CD14-positive monocyte (primary cell): ENCODE results near the gene LUC7L. TPM values are rescaled to one million over a fixed set of nuclear protein-coding genes. Genes with fewer than 3 reads are reported as not detected.

Experiments
- DNase-seq, 3 donors: peaks; one replicate each; pipeline ENCODE4 v3.0.0-alpha.2; 2011 to 2022
- H2AFZ ChIP-seq: 2 replicates; pipeline ENCODE4 v1.6.0; 2012; ENCODE audit warnings: mild to moderate bottlenecking, low read depth, low read length, inconsistent platforms; ENCODE audit not compliant: insufficient read depth, poor library complexity, severe bottlenecking
- H3K27ac ChIP-seq, 2 donors: 1 replicate in 1 of 2; 2 replicates in 1 of 2; pipeline ENCODE4 v1.5.1; 2012 to 2013; ENCODE audit warnings: low read length in 2 of 2, control low read depth in 1 of 2, inconsistent platforms in 1 of 2, low read depth in 1 of 2, mild to moderate bottlenecking in 1 of 2
- H3K27me3 ChIP-seq, 2 donors: one replicate each; pipeline versions ENCODE4 v1.6.0 to v1.6.1; 2011 to 2013; ENCODE audit warnings: low read length in 2 of 2; ENCODE audit not compliant: control insufficient read depth in 2 of 2, insufficient read depth in 2 of 2
- H3K36me3 ChIP-seq, 2 donors: replicated peaks in 1 of 2; 1 replicate in 1 of 2; 2 replicates in 1 of 2; pipeline versions ENCODE4 v1.5.1 to v1.6.1; 2012 to 2013; ENCODE audit warnings: low read length in 2 of 2, control low read depth in 1 of 2, inconsistent platforms in 1 of 2, mild to moderate bottlenecking in 1 of 2; ENCODE audit not compliant: insufficient read depth in 2 of 2, control insufficient read depth in 1 of 2
- H3K4me1 ChIP-seq, 2 donors: 1 replicate in 1 of 2; 2 replicates in 1 of 2; pipeline versions ENCODE4 v1.5.1 to v1.6.1; 2012 to 2013; ENCODE audit warnings: low read length in 2 of 2, control low read depth in 1 of 2, inconsistent platforms in 1 of 2, mild to moderate bottlenecking in 1 of 2, moderate library complexity in 1 of 2; ENCODE audit not compliant: insufficient read depth in 2 of 2, control insufficient read depth in 1 of 2
- H3K4me2 ChIP-seq: replicated peaks from 2 replicates; pipeline ENCODE3; 2012; ENCODE audit warnings: low read length, moderate library complexity, mild to moderate bottlenecking; ENCODE audit not compliant: poor library complexity, severe bottlenecking; ENCODE audit errors: extremely low read depth
- H3K4me3 ChIP-seq, 3 experiments: fragments of 200-600 bp in 1 of 3; sonication (generic) in 1 of 3; replicated peaks in 1 of 3; 1 replicate in 2 of 3; 2 replicates in 1 of 3; pipeline ENCODE4 v1.5.1; 2011 to 2013; ENCODE audit warnings: low read length in 3 of 3, mild to moderate bottlenecking in 3 of 3, control low read depth in 2 of 3, low read depth in 2 of 3, inconsistent platforms in 1 of 3, moderate library complexity in 1 of 3
- H3K79me2 ChIP-seq: 2 replicates; pipeline ENCODE4 v1.6.0; 2012; ENCODE audit warnings: mild to moderate bottlenecking, control low read depth, inconsistent platforms, low read length, moderate library complexity; ENCODE audit not compliant: insufficient read depth
- H3K9ac ChIP-seq: 2 replicates; pipeline ENCODE4 v1.6.0; 2017; ENCODE audit warnings: low read length, mild to moderate bottlenecking; ENCODE audit not compliant: insufficient read depth, poor library complexity, severe bottlenecking
- H3K9me3 ChIP-seq, 2 donors: replicated peaks in 1 of 2; 1 replicate in 1 of 2; 2 replicates in 1 of 2; pipeline versions ENCODE4 v1.5.1 to v1.6.1; 2012 to 2013; ENCODE audit warnings: low read length in 2 of 2, control low read depth in 1 of 2; ENCODE audit not compliant: control insufficient read depth in 1 of 2, insufficient read depth in 1 of 2
- H4K20me1 ChIP-seq: 2 replicates; pipeline ENCODE4 v1.6.0; 2012; ENCODE audit warnings: mild to moderate bottlenecking, low read length, control low read depth, moderate library complexity; ENCODE audit not compliant: insufficient read depth
- H3K27ac Mint-ChIP-seq, 7 donors: one replicate each; pipeline ENCODE4 v1.8.0; 2020; ENCODE audit warnings: mild to moderate bottlenecking in 7 of 7, mixed read lengths in 7 of 7, moderate library complexity in 6 of 7, inconsistent platforms in 2 of 7
- H3K27me3 Mint-ChIP-seq, 3 donors: one replicate each; pipeline ENCODE4 v1.8.0; 2021 to 2022; ENCODE audit warnings: low read depth in 3 of 3, mild to moderate bottlenecking in 3 of 3, mixed read lengths in 3 of 3, moderate library complexity in 3 of 3, inconsistent platforms in 1 of 3
- H3K36me3 Mint-ChIP-seq, 2 donors: one replicate each; pipeline ENCODE4 v1.8.0; 2020; ENCODE audit warnings: mixed read lengths in 2 of 2, inconsistent platforms in 1 of 2, mild to moderate bottlenecking in 1 of 2
- H3K4me1 Mint-ChIP-seq: one replicate; pipeline ENCODE4 v1.8.0; 2020; ENCODE audit warnings: mild to moderate bottlenecking, mixed read lengths
- H3K4me3 Mint-ChIP-seq, 2 donors: one replicate each; pipeline ENCODE4 v1.8.0; 2020; ENCODE audit warnings: mild to moderate bottlenecking in 2 of 2, mixed read lengths in 2 of 2, moderate library complexity in 1 of 2
- H3K9me3 Mint-ChIP-seq, 7 donors: one replicate each; pipeline ENCODE4 v1.8.0; 2020 to 2022; ENCODE audit warnings: mixed read lengths in 7 of 7, mild to moderate bottlenecking in 6 of 7, moderate library complexity in 6 of 7, inconsistent platforms in 2 of 7
- WGBS: methylation state at CpG from one replicate; pipeline ENCODE4 v1.1.5; 2013; ENCODE audit warnings: missing lambda C conversion rate; ENCODE audit not compliant: insufficient coverage; 5-methylcytosine and 5-hydroxymethylcytosine counted together
- intact Hi-C, 2 donors: fragments of 100-400 bp; cut with micrococcal nuclease; formaldehyde crosslinking; loops; one replicate each; pipeline versions ENCODE4 v1.15.0 to v1.15.1; 2023
- polyA plus RNA-seq, 3 donors: library from polyadenylated mRNA; depleted of rRNA in 1 of 3; unstranded in 2 of 3; stranded (reverse) in 1 of 3; fragments of 300-500 nt in 2 of 3; fragments of >200 nt in 1 of 3; fragmentation: Illumina TruSeq in 2 of 3; gene quantifications; 1 replicate in 2 of 3; 2 replicates in 1 of 3; pipeline ENCODE4 v1.2.3, GENCODE V29; 2012 to 2021
- TF ChIP-seq, protein P1 (sequence below): fragments of 200-600 bp; IDR thresholded peaks from one replicate; pipeline ENCODE4 v1.8.0; 2022; ENCODE audit warnings: antibody characterized with exemption, mild to moderate bottlenecking

Gene LUC7L
- polyA plus RNA-seq, 3 donors, result 4.0 to 109 (median 4.6) TPM

DNA sequence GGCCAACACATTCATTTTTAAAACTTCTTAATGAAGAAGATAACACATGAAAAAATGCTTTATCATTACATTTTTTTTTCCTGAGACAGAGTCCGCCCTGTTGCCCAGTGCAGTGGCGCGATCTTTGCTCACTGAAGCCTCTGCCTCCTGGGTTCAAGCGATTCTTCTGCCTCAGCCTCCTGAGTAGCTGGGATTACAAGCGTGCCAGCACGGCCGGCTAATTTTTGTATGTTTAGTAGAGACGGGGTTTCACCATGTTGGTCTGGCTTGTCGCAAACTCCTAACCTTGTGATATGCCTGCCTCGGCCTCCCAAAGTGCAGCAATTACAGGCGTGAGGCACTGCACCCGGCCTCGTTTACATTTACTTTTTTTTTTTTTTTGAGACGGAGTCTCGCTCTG, 35.8 kb downstream of the LUC7L start:
- Histone ChIP-seq H3K27ac (no peak overlapping the region), H3K79me2 (no peaks in the 10 kb centered on the region), H3K9me3 (no peaks in the 10 kb centered on the region), H4K20me1 (peaks cover 12% of the 10 kb centered on the region), H3K36me3 (peaks cover 90 to 100% of the 10 kb centered on the region in 2 donors), H2AFZ (no peak overlapping the region), H3K4me2 (no peak overlapping the region), H3K27me3 (no peaks in the 10 kb centered on the region), H3K4me3 (no peak overlapping the region), H3K9ac (no peak overlapping the region), H3K4me1 (no peaks in the 10 kb centered on the region)
- no peaks in the 10 kb centered on the region for H3K27me3 Mint-ChIP-seq
- 95% methylated on average over 8 of the region's 15 CpGs for WGBS
- no peak for DNase-seq
- H3K4me1 Mint-ChIP-seq, result no peaks in the 10 kb centered on the region
- peaks cover 0 to 3% (median 0%) of the 10 kb centered on the region in 7 donors for H3K9me3 Mint-ChIP-seq
- intact Hi-C loops, result no loop called here
- peaks cover 86 to 100% of the 10 kb centered on the region in 2 donors for H3K36me3 Mint-ChIP-seq
- H3K4me3 Mint-ChIP-seq, result no peak overlapping the region
- TF ChIP-seq, protein P1, sequence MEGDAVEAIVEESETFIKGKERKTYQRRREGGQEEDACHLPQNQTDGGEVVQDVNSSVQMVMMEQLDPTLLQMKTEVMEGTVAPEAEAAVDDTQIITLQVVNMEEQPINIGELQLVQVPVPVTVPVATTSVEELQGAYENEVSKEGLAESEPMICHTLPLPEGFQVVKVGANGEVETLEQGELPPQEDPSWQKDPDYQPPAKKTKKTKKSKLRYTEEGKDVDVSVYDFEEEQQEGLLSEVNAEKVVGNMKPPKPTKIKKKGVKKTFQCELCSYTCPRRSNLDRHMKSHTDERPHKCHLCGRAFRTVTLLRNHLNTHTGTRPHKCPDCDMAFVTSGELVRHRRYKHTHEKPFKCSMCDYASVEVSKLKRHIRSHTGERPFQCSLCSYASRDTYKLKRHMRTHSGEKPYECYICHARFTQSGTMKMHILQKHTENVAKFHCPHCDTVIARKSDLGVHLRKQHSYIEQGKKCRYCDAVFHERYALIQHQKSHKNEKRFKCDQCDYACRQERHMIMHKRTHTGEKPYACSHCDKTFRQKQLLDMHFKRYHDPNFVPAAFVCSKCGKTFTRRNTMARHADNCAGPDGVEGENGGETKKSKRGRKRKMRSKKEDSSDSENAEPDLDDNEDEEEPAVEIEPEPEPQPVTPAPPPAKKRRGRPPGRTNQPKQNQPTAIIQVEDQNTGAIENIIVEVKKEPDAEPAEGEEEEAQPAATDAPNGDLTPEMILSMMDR, result no peak
- peak overlapping the region in 1 of 7 donors; percentile 68 for H3K27ac Mint-ChIP-seq

DNA sequence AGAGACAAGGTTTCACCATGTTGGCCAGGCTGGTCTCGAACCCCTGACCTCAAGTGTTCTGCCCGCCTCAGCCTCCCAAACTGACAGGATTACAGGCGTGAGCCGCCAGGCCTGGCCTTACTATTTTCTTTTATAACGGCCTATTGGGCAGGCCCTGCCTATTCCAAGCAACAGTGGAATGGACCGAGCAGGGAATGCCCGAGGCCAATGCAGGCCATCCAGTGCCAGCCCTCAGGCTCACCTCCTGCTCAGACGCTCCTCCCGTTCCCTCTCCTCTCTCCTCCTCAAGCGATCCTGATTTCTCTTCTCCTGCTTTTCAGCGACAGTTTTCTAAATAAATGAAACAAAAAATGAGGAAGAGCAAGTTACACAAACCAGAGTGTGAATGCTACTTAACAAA, 36.6 kb downstream of the LUC7L start:
- Histone ChIP-seq H3K4me2 (no peak overlapping the region), H3K4me1 (no peaks in the 10 kb centered on the region), H3K27ac (no peak overlapping the region), H3K79me2 (no peaks in the 10 kb centered on the region), H4K20me1 (peaks cover 12% of the 10 kb centered on the region), H3K36me3 (peaks cover 87 to 99% of the 10 kb centered on the region in 2 donors), H3K9me3 (peaks cover 0 to under 1% of the 10 kb centered on the region in 2 donors), H2AFZ (no peak overlapping the region), H3K9ac (no peak overlapping the region), H3K27me3 (no peaks in the 10 kb centered on the region), H3K4me3 (no peak overlapping the region)
- DNase-seq, result no peak
- Mint-ChIP-seq H3K36me3 (peaks cover 83 to 98% of the 10 kb centered on the region in 2 donors), H3K4me1 (no peaks in the 10 kb centered on the region), H3K27me3 (peaks cover 0 to 1% (median 0%) of the 10 kb centered on the region in 3 donors), H3K9me3 (peaks cover 0 to 4% (median 0%) of the 10 kb centered on the region in 7 donors), H3K27ac (no peak overlapping the region), H3K4me3 (no peak overlapping the region)
- intact Hi-C loops, result no loop called here
- 95% methylated on average over 9 of the region's 11 CpGs for WGBS
- TF ChIP-seq, protein P1, result no peak
